ENCODE results near the gene PLXNA4. TPM values are rescaled to one million over a fixed set of nuclear protein-coding genes. Genes with fewer than 3 reads are reported as not detected.

Gene PLXNA4
- total RNA-seq, 1 donor from 2014 or later: 16.2 TPM

- Mint-ChIP-seq H3K36me3 (ENCODE audit: unreplicated experiment) (peaks cover 6% of the 10 kb centered on the region), H3K4me1 (ENCODE audit: low read depth, unreplicated experiment) (peaks cover 13% of the 10 kb centered on the region), H3K27ac (ENCODE audit: unreplicated experiment) (no peak overlapping the region), H3K27me3 (ENCODE audit: unreplicated experiment) (peaks cover 6% of the 10 kb centered on the region), H3K4me3 (ENCODE audit: unreplicated experiment) (no peak overlapping the region), H3K9me3 (ENCODE audit: unreplicated experiment) (no peaks in the 10 kb centered on the region)
- TF ChIP-seq CTCF (IDR thresholded peaks at IDR 0.05; ENCODE audit: partially characterized antibody, unreplicated experiment): no peak
- no peak for DNase-seq
These were observed 281.1 kb downstream of the PLXNA4 start for GRCh38 chr7:132295175-132295574.

- Mint-ChIP-seq H3K36me3 (ENCODE audit: unreplicated experiment) (peaks cover 6% of the 10 kb centered on the region), H3K4me3 (ENCODE audit: unreplicated experiment) (no peak overlapping the region), H3K9me3 (ENCODE audit: unreplicated experiment) (peaks cover 2% of the 10 kb centered on the region), H3K4me1 (ENCODE audit: low read depth, unreplicated experiment) (peaks cover 13% of the 10 kb centered on the region), H3K27me3 (ENCODE audit: unreplicated experiment) (peaks cover 6% of the 10 kb centered on the region), H3K27ac (ENCODE audit: unreplicated experiment) (peak overlapping the region; percentile 29)
- TF ChIP-seq CTCF (IDR thresholded peaks at IDR 0.05; ENCODE audit: partially characterized antibody, unreplicated experiment): no peak
- DNase-seq: no peak
These were observed 283.5 kb downstream of the PLXNA4 start for GRCh38 chr7:132292803-132293202.

- Mint-ChIP-seq H3K4me3 (ENCODE audit: unreplicated experiment) (no peak overlapping the region), H3K9me3 (ENCODE audit: unreplicated experiment) (peaks cover 2% of the 10 kb centered on the region), H3K27me3 (ENCODE audit: unreplicated experiment) (peaks cover 6% of the 10 kb centered on the region), H3K36me3 (ENCODE audit: unreplicated experiment) (peaks cover 6% of the 10 kb centered on the region), H3K4me1 (ENCODE audit: low read depth, unreplicated experiment) (peaks cover 13% of the 10 kb centered on the region), H3K27ac (ENCODE audit: unreplicated experiment) (no peak overlapping the region)
- DNase-seq: no peak
- no peak for TF ChIP-seq CTCF (IDR thresholded peaks at IDR 0.05; ENCODE audit: partially characterized antibody, unreplicated experiment)
These were observed 284.8 kb downstream of the PLXNA4 start for GRCh38 chr7:132291481-132291880.

GRCh38 chr7:132290021-132290420, 286.2 kb downstream of the PLXNA4 start:
- no peak for TF ChIP-seq CTCF (IDR thresholded peaks at IDR 0.05; ENCODE audit: partially characterized antibody, unreplicated experiment)
- Mint-ChIP-seq H3K4me3 (ENCODE audit: unreplicated experiment) (no peak overlapping the region), H3K27ac (ENCODE audit: unreplicated experiment) (no peak overlapping the region), H3K27me3 (ENCODE audit: unreplicated experiment) (peaks cover 6% of the 10 kb centered on the region), H3K4me1 (ENCODE audit: low read depth, unreplicated experiment) (peaks cover 13% of the 10 kb centered on the region), H3K9me3 (ENCODE audit: unreplicated experiment) (peaks cover 2% of the 10 kb centered on the region), H3K36me3 (ENCODE audit: unreplicated experiment) (peaks cover 6% of the 10 kb centered on the region)
- no peak for DNase-seq

- no peak overlapping the region for H3K27ac Mint-ChIP-seq (ENCODE audit: unreplicated experiment)
- DNase-seq: no peak
- peaks cover 2% of the 10 kb centered on the region for H3K27me3 Mint-ChIP-seq (ENCODE audit: unreplicated experiment)
- H3K4me3 Mint-ChIP-seq (ENCODE audit: unreplicated experiment): no peak overlapping the region
- peaks cover 13% of the 10 kb centered on the region for H3K4me1 Mint-ChIP-seq (ENCODE audit: low read depth, unreplicated experiment)
- no peaks in the 10 kb centered on the region for H3K36me3 Mint-ChIP-seq (ENCODE audit: unreplicated experiment)
- H3K9me3 Mint-ChIP-seq (ENCODE audit: unreplicated experiment): peaks cover 4% of the 10 kb centered on the region
- TF ChIP-seq CTCF (IDR thresholded peaks at IDR 0.05; ENCODE audit: partially characterized antibody, unreplicated experiment): no peak
These were observed 289.4 kb downstream of the PLXNA4 start for GRCh38 chr7:132286836-132287235.
